ENCODE data around the gene KIF18A.

DNA sequence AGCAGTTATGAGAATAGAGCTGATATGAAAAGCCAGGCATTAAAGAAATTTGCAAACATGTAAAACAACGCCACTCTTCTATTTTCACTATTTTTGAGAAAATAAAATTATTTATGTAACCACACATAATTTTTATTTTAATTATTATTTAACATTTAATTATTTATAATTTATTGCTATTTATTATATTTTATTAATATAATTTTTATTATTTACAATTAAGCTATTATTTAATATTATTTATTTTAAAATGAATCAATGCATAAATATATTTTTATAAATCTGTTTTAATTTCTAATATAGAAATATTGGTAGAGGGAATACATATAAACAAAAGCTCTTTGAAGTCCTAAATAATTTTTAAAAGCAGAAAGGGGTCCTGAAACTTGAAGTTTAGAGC lies 36.7 kb downstream of the KIF18A start:
- TF ChIP-seq, protein P1, sequence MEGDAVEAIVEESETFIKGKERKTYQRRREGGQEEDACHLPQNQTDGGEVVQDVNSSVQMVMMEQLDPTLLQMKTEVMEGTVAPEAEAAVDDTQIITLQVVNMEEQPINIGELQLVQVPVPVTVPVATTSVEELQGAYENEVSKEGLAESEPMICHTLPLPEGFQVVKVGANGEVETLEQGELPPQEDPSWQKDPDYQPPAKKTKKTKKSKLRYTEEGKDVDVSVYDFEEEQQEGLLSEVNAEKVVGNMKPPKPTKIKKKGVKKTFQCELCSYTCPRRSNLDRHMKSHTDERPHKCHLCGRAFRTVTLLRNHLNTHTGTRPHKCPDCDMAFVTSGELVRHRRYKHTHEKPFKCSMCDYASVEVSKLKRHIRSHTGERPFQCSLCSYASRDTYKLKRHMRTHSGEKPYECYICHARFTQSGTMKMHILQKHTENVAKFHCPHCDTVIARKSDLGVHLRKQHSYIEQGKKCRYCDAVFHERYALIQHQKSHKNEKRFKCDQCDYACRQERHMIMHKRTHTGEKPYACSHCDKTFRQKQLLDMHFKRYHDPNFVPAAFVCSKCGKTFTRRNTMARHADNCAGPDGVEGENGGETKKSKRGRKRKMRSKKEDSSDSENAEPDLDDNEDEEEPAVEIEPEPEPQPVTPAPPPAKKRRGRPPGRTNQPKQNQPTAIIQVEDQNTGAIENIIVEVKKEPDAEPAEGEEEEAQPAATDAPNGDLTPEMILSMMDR (IDR thresholded peaks at IDR 0.05), result no peak
- no peak for TF ChIP-seq POLR2A (IDR thresholded peaks at IDR 0.05)
